ENCODE data around the gene KRT26. TPM values are rescaled to one million over a fixed set of nuclear protein-coding genes. Genes with fewer than 3 reads are reported as not detected.

The KRT26 gene
- total RNA-seq, 1 donor from 2014 or later: not detected

- Mint-ChIP-seq H3K4me1 (ENCODE audit: unreplicated experiment) (no peaks in the 10 kb centered on the region), H3K4me3 (ENCODE audit: unreplicated experiment) (no peak overlapping the region), H3K9me3 (ENCODE audit: unreplicated experiment) (no peaks in the 10 kb centered on the region), H3K36me3 (ENCODE audit: unreplicated experiment) (no peaks in the 10 kb centered on the region), H3K27ac (ENCODE audit: unreplicated experiment) (no peak overlapping the region), H3K27me3 (ENCODE audit: unreplicated experiment) (peaks cover 75% of the 10 kb centered on the region)
- no peak for TF ChIP-seq CTCF (IDR thresholded peaks at IDR 0.05)
- DNase-seq (ENCODE audit: extremely low spot score, unreplicated experiment): no peak
These were observed 3.9 kb upstream of the KRT26 start for GRCh38 chr17:40775945-40776344.

- TF ChIP-seq CTCF (IDR thresholded peaks at IDR 0.05): no peak
- Mint-ChIP-seq H3K9me3 (ENCODE audit: unreplicated experiment) (peaks cover 17% of the 10 kb centered on the region), H3K36me3 (ENCODE audit: unreplicated experiment) (no peaks in the 10 kb centered on the region), H3K4me3 (ENCODE audit: unreplicated experiment) (no peak overlapping the region), H3K4me1 (ENCODE audit: unreplicated experiment) (no peaks in the 10 kb centered on the region), H3K27me3 (ENCODE audit: unreplicated experiment) (peaks cover 39% of the 10 kb centered on the region), H3K27ac (ENCODE audit: unreplicated experiment) (no peak overlapping the region)
- DNase-seq (ENCODE audit: extremely low spot score, unreplicated experiment): no peak
These were observed 6.3 kb downstream of the KRT26 start for GRCh38 chr17:40765657-40766056.

DNA sequence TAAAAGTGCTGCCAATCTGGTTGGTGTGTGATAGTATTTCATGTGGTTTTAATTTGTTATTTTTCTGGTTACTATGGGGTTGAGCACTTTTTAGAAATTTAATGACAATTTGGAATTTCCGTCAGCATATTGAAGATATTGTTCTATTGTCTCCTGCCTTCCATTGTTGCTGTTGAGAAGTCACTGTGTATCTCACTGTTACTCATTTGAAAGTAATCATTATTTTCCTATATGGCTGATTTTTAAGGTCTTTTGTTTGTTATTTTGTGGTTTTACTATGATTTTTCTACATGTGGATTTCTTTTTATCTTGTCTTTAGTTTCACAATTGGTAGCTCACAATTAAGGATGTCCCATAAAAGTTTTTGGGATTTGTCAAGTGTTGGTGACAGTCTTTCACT, 8.2 kb downstream of the KRT26 start:
- no peak for DNase-seq (ENCODE audit: extremely low spot score, unreplicated experiment)
- H3K4me1 Mint-ChIP-seq (ENCODE audit: unreplicated experiment): no peaks in the 10 kb centered on the region
- H3K27me3 Mint-ChIP-seq (ENCODE audit: unreplicated experiment): peaks cover 36% of the 10 kb centered on the region
- no peak overlapping the region for H3K4me3 Mint-ChIP-seq (ENCODE audit: unreplicated experiment)
- no peak overlapping the region for H3K27ac Mint-ChIP-seq (ENCODE audit: unreplicated experiment)
- TF ChIP-seq CTCF (IDR thresholded peaks at IDR 0.05): no peak
- H3K36me3 Mint-ChIP-seq (ENCODE audit: unreplicated experiment): no peaks in the 10 kb centered on the region
- H3K9me3 Mint-ChIP-seq (ENCODE audit: unreplicated experiment): peaks cover 34% of the 10 kb centered on the region

- Mint-ChIP-seq H3K4me3 (ENCODE audit: unreplicated experiment) (no peak overlapping the region), H3K36me3 (ENCODE audit: unreplicated experiment) (no peaks in the 10 kb centered on the region), H3K27me3 (ENCODE audit: unreplicated experiment) (peaks cover 40% of the 10 kb centered on the region), H3K9me3 (ENCODE audit: unreplicated experiment) (peaks cover 45% of the 10 kb centered on the region), H3K4me1 (ENCODE audit: unreplicated experiment) (no peaks in the 10 kb centered on the region), H3K27ac (ENCODE audit: unreplicated experiment) (no peak overlapping the region)
- no peak for DNase-seq (ENCODE audit: extremely low spot score, unreplicated experiment)
- TF ChIP-seq CTCF (IDR thresholded peaks at IDR 0.05): no peak
These were observed 11.6 kb downstream of the KRT26 start for GRCh38 chr17:40760105-40761016.

- no peak for TF ChIP-seq CTCF (IDR thresholded peaks at IDR 0.05)
- Mint-ChIP-seq H3K27me3 (ENCODE audit: unreplicated experiment) (peaks cover 64% of the 10 kb centered on the region), H3K4me1 (ENCODE audit: unreplicated experiment) (no peaks in the 10 kb centered on the region), H3K36me3 (ENCODE audit: unreplicated experiment) (no peaks in the 10 kb centered on the region), H3K4me3 (ENCODE audit: unreplicated experiment) (no peak within 1 kb of the TSS), H3K27ac (ENCODE audit: unreplicated experiment) (no peak within 1 kb of the TSS), H3K9me3 (ENCODE audit: unreplicated experiment) (peaks cover 24% of the 10 kb centered on the region)
- DNase-seq (ENCODE audit: extremely low spot score, unreplicated experiment): no peak
These were observed 16.8 kb downstream of the KRT26 start, which contains the start of gene KRT25 for GRCh38 chr17:40755231-40755630. KRT25 (minus strand) TSS chr17:40755331; CDS start chr17:40755271, 60 bp downstream.
